K562 (cell line): ENCODE measurements around the gene GTPBP8. TPM values are rescaled to one million over a fixed set of nuclear protein-coding genes. Genes with fewer than 3 reads are reported as not detected.

ENCODE experiments used
- BDP1 ChIP-seq: IDR thresholded peaks from 3 replicates; pipeline ENCODE4 v1.6.1; 2011; ENCODE audit not compliant: insufficient read length, insufficient read depth
- E2F3 ChIP-seq: fragments of 250-450 bp; sonication (Bioruptor Pico); IDR thresholded peaks from 2 replicates; pipeline ENCODE4 v1.4.0; 2020; ENCODE audit warnings: mild to moderate bottlenecking
- GTF2E2 ChIP-seq: fragments of 200-800 bp; sonication (Bioruptor generic); IDR thresholded peaks from 2 replicates; pipeline ENCODE4 v1.6.1; 2016; ENCODE audit warnings: missing genetic modification characterization, missing compliant biosample characterization
- HCFC1 ChIP-seq: IDR thresholded peaks from 2 replicates; pipeline ENCODE4 v1.6.1; 2012; ENCODE audit warnings: low read depth, low read length, improper control_type of control experiment
- IFI16 ChIP-seq: fragments of 250-450 bp; sonication (Bioruptor Pico); IDR thresholded peaks from 2 replicates; pipeline ENCODE4 v2.1.2; 2022; ENCODE audit warnings: mild to moderate bottlenecking, inconsistent platforms
- PHF8 ChIP-seq: fragments of 200-600 bp; sonication (generic); IDR thresholded peaks from 2 replicates; pipeline ENCODE4 v1.6.1; 2012; ENCODE audit warnings: mixed run types, mild to moderate bottlenecking, inconsistent platforms, low read length, moderate library complexity, borderline replicate concordance
- SMAD4 ChIP-seq: fragments of 250-450 bp; sonication (Bioruptor Pico); conservative IDR thresholded peaks from 2 replicates; pipeline ENCODE4 v1.8.0; 2021; ENCODE audit warnings: inconsistent platforms, mild to moderate bottlenecking, moderate library complexity
- SPI1 ChIP-seq: IDR thresholded peaks from 2 replicates; pipeline ENCODE4 v1.6.1; 2011; ENCODE audit warnings: low read depth, low read length, control low read depth, borderline replicate concordance
- SRSF1 ChIP-seq: fragments of 200-400 bp; formaldehyde crosslinking; IDR thresholded peaks from 2 replicates; pipeline ENCODE4 v1.6.1; 2017; ENCODE audit warnings: mild to moderate bottlenecking, low read depth, low read length, moderate library complexity
- TAF7 ChIP-seq: fragments of 450-650 bp; IDR thresholded peaks from 2 replicates; pipeline ENCODE4 v1.6.1; 2016; ENCODE audit warnings: missing genetic modification characterization, missing compliant biosample characterization
- TOE1 ChIP-seq, 2 experiments: fragments of 450-650 bp in 1 of 2; sonication (generic) in 1 of 2; formaldehyde crosslinking in 1 of 2; IDR thresholded peaks; 2 replicates each; pipeline versions ENCODE4 v1.7.1 to v1.8.0; 2016 to 2022; ENCODE audit warnings: borderline replicate concordance in 2 of 2, mild to moderate bottlenecking in 2 of 2, antibody characterized with exemption in 1 of 2, inconsistent platforms in 1 of 2, low read depth in 1 of 2, missing genetic modification reagents in 1 of 2, moderate library complexity in 1 of 2
- ZBTB7A ChIP-seq: IDR thresholded peaks from 2 replicates; pipeline ENCODE4 v1.6.1; 2011; ENCODE audit warnings: low read depth, mild to moderate bottlenecking, low read length, moderate library complexity, borderline replicate concordance; ENCODE audit not compliant: control insufficient read depth
- polyA plus RNA-seq, 8 experiments: library from polyadenylated mRNA; depleted of rRNA in 4 of 8; stranded (reverse) in 5 of 8; unstranded in 3 of 8; fragments of >200 nt; fragmentation: Nextera tagmentation in 2 of 8; fragmentation: Illumina TruSeq in 1 of 8; extraction: Ambion mirVana in 2 of 8; extraction: Trizol in 1 of 8; gene quantifications; 2 replicates each; pipeline versions ENCODE4 v1.2.1 to v1.2.3, GENCODE V29; 2011 to 2014; ENCODE audit warnings: inconsistent platforms in 1 of 8, missing spikeins in 1 of 8
- total RNA-seq, 7 experiments: library from RNA; depleted of rRNA in 6 of 7; stranded (reverse); fragments of >200 nt in 6 of 7; fragmentation: Illumina TruSeq in 2 of 7; extraction: Trizol in 2 of 7; gene quantifications; 2 replicates each; pipeline versions ENCODE4 v1.2.1 to v1.2.3, GENCODE V29; 2011 to 2021; ENCODE audit warnings: low replicate concordance in 1 of 7
- TF ChIP-seq, protein P1 (sequence below): sonication (generic); formaldehyde crosslinking; IDR thresholded peaks from 2 replicates; pipeline ENCODE4 v1.8.0; 2023; ENCODE audit warnings: mild to moderate bottlenecking, missing genetic modification reagents
- TF ChIP-seq, protein P2 (sequence below): fragments of 250-450 bp; sonication (Bioruptor Pico); IDR thresholded peaks from 2 replicates; pipeline ENCODE4 v1.8.0; 2021; ENCODE audit warnings: mild to moderate bottlenecking, moderate library complexity
- TF ChIP-seq, protein P3 (sequence below), 2 experiments: IDR thresholded peaks; 2 replicates each; pipeline ENCODE4 v1.6.1; 2011; ENCODE audit warnings: borderline replicate concordance in 1 of 2, control low read depth in 1 of 2, low read depth in 1 of 2, low read length in 1 of 2, mild to moderate bottlenecking in 1 of 2, mixed read lengths in 1 of 2, moderate library complexity in 1 of 2; ENCODE audit not compliant: insufficient read depth in 1 of 2, insufficient read length in 1 of 2, poor library complexity in 1 of 2, severe bottlenecking in 1 of 2; ENCODE audit errors: extremely low read depth in 1 of 2
- TF ChIP-seq, protein P4 (sequence below): IDR thresholded peaks from 2 replicates; pipeline ENCODE4 v1.6.1; 2016; ENCODE audit warnings: missing genetic modification characterization, missing compliant biosample characterization
- TF ChIP-seq, protein P5 (sequence below), 3 experiments: fragments of 200-800 bp in 1 of 3; sonication (Bioruptor generic) in 1 of 3; sonication (generic) in 1 of 3; formaldehyde crosslinking in 1 of 3; IDR thresholded peaks; 2 replicates each; pipeline versions ENCODE4 v1.6.1 to v1.8.0; 2016 to 2022; ENCODE audit warnings: mild to moderate bottlenecking in 2 of 3, missing compliant biosample characterization in 2 of 3, missing genetic modification characterization in 2 of 3, missing genetic modification reagents in 1 of 3

Gene GTPBP8
- total and polyA plus RNA-seq, 9 of the 15 experiments (the other 6 are each of a cell fraction or from before 2014, with no cell fraction given), result 14.0 to 33.3 (median 20.8) TPM

DNA sequence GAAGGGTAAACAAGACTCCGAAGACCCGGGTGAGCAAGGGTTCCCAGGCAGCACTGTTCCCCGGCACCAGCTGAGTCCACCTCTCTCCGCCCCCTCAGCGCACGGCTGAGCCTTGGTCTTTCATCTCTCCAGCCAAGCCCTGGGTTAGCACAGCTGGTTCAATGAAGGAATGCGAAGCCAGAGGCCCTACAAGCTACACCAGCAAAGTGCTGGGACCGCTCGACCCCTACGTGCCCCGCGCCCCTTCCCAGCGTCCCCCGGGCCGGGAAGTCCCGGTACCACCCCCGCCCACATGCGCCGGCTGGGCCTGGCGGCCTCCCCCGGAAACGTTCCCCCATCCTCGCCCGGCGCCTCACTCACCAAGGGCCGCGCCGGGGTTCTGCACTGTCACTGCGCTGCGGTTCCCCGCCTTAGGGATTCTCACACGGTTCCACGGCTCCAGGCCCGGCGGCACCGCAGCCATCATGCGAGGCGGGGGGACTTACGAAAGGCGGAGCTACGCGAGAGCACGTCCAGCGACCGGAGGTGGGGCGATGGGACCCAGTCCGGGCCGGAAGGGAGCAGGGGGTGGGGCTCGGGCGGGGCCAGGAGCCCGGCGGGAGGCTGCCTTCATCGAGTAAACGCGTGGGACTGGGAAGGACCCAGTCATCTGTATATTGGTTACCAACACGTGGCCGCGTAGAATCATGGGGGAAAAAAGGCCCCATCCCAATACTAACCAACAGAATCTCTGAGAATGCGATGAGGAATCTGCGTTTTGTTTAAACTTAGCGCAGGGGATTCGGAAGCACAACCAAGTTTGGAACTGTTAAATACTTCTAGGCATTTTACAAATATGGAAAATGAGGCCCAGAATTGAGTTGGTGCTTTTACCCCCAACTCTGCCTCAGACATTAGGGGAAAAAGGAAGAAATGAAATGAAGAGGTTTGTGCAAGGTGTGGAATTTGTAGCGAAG lies 28.7 kb downstream of the GTPBP8 start (continued):
- TF ChIP-seq SRSF1, result no peak
- TF ChIP-seq HCFC1, result peak; percentile 30; the same call in 1 of the 2 replicates
- TF ChIP-seq, protein P1, sequence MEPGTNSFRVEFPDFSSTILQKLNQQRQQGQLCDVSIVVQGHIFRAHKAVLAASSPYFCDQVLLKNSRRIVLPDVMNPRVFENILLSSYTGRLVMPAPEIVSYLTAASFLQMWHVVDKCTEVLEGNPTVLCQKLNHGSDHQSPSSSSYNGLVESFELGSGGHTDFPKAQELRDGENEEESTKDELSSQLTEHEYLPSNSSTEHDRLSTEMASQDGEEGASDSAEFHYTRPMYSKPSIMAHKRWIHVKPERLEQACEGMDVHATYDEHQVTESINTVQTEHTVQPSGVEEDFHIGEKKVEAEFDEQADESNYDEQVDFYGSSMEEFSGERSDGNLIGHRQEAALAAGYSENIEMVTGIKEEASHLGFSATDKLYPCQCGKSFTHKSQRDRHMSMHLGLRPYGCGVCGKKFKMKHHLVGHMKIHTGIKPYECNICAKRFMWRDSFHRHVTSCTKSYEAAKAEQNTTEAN (CRISPR knock-in tag), result 0 out of 2 replicates have a peak, but pooled peaks have one; percentile 5
- TF ChIP-seq, protein P2, sequence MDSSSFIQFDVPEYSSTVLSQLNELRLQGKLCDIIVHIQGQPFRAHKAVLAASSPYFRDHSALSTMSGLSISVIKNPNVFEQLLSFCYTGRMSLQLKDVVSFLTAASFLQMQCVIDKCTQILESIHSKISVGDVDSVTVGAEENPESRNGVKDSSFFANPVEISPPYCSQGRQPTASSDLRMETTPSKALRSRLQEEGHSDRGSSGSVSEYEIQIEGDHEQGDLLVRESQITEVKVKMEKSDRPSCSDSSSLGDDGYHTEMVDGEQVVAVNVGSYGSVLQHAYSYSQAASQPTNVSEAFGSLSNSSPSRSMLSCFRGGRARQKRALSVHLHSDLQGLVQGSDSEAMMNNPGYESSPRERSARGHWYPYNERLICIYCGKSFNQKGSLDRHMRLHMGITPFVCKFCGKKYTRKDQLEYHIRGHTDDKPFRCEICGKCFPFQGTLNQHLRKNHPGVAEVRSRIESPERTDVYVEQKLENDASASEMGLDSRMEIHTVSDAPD (CRISPR knock-in tag), result no peak
- TF ChIP-seq, protein P3, sequence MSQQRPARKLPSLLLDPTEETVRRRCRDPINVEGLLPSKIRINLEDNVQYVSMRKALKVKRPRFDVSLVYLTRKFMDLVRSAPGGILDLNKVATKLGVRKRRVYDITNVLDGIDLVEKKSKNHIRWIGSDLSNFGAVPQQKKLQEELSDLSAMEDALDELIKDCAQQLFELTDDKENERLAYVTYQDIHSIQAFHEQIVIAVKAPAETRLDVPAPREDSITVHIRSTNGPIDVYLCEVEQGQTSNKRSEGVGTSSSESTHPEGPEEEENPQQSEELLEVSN (IDR thresholded peaks at IDR 0.05; ENCODE audit: borderline replicate concordance in 1 of 2, extremely low read depth in 1 of 2, insufficient read depth in 1 of 2, insufficient read length in 1 of 2, low read depth in 1 of 2, low read length in 1 of 2, poor library complexity in 1 of 2, severe bottlenecking in 1 of 2), result peak; percentile 72 to 87
- TF ChIP-seq, protein P4, sequence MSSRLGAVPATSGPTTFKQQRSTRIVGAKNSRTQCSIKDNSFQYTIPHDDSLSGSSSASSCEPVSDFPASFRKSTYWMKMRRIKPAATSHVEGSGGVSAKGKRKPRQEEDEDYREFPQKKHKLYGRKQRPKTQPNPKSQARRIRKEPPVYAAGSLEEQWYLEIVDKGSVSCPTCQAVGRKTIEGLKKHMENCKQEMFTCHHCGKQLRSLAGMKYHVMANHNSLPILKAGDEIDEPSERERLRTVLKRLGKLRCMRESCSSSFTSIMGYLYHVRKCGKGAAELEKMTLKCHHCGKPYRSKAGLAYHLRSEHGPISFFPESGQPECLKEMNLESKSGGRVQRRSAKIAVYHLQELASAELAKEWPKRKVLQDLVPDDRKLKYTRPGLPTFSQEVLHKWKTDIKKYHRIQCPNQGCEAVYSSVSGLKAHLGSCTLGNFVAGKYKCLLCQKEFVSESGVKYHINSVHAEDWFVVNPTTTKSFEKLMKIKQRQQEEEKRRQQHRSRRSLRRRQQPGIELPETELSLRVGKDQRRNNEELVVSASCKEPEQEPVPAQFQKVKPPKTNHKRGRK (tag), result peak; percentile 41; the same call in 1 of the 2 replicates
- TF ChIP-seq SMAD4 (CRISPR knock-in tag), result no peak
- peak; percentile 81; the same call in 1 of the 2 replicates for TF ChIP-seq PHF8
- no peak for TF ChIP-seq TOE1 (IDR thresholded peaks at IDR 0.05; ENCODE audit: borderline replicate concordance)
- TF ChIP-seq TOE1 (CRISPR knock-in tag; IDR thresholded peaks at IDR 0.05; ENCODE audit: borderline replicate concordance, low read depth), result no peak
- no peak for TF ChIP-seq ZBTB7A
- TF ChIP-seq IFI16 (CRISPR knock-in tag), result no peak
- TF ChIP-seq GTF2E2 (tag), result peak; percentile 40; the same call in 1 of the 2 replicates
- no peak for TF ChIP-seq SPI1
- TF ChIP-seq BDP1, result no peak
- TF ChIP-seq, protein P5, sequence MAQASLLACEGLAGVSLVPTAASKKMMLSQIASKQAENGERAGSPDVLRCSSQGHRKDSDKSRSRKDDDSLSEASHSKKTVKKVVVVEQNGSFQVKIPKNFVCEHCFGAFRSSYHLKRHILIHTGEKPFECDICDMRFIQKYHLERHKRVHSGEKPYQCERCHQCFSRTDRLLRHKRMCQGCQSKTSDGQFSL (CRISPR knock-in tag; IDR thresholded peaks at IDR 0.05), result no peak
- TF ChIP-seq, protein P5 (tag; IDR thresholded peaks at IDR 0.05), result no peak
- peak; percentile 11; the same call in 1 of the 2 replicates for TF ChIP-seq E2F3 (CRISPR knock-in tag)
- peak; percentile 39; the same call in 1 of the 2 replicates for TF ChIP-seq TAF7 (tag)
